ENCODE measurements around the gene ACOD1.

DNA sequence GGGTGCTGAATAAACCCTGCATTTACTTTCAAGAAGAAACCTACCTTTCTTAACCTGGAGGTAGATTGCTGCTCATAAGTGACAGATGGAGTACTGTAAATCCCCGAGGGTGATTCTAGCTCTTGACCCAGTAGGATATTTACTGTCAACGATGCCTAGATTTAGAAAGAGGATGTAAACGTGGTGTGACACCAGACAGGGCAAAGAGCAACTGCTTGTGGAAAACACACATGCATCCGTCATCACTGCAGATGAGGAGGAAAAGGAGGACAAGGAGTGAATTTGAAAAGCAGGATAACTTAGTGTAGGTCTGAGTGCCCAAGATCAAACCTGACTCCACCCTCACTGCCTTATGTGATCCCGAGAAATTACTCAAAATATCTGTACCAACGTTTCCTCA, 33.8 kb downstream of the ACOD1 start:
- TF ChIP-seq, protein P1, sequence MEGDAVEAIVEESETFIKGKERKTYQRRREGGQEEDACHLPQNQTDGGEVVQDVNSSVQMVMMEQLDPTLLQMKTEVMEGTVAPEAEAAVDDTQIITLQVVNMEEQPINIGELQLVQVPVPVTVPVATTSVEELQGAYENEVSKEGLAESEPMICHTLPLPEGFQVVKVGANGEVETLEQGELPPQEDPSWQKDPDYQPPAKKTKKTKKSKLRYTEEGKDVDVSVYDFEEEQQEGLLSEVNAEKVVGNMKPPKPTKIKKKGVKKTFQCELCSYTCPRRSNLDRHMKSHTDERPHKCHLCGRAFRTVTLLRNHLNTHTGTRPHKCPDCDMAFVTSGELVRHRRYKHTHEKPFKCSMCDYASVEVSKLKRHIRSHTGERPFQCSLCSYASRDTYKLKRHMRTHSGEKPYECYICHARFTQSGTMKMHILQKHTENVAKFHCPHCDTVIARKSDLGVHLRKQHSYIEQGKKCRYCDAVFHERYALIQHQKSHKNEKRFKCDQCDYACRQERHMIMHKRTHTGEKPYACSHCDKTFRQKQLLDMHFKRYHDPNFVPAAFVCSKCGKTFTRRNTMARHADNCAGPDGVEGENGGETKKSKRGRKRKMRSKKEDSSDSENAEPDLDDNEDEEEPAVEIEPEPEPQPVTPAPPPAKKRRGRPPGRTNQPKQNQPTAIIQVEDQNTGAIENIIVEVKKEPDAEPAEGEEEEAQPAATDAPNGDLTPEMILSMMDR (conservative IDR thresholded peaks at IDR 0.05) = no peak
- TF ChIP-seq ZFX (IDR thresholded peaks at IDR 0.05) = no peak
